Caco-2 (cell line): ENCODE measurements around the gene ZBTB47. TPM values are rescaled to one million over a fixed set of nuclear protein-coding genes. Genes with fewer than 3 reads are reported as not detected.

ENCODE experiments used
- BruUV-seq: library from RNA; stranded (reverse); fragments of 400-500 nt; replicated peaks from 2 replicates; lab custom pipeline; 2021; lab: Mats Ljungman, UMichigan
- CTCF ChIA-PET: fragments of 300-600 bp; sonication (Branson Sonifier 250); formaldehyde crosslinking; loops from one replicate; lab custom pipeline; 2022; ENCODE audit warnings: antibody characterized with exemption; lab: Charles Lee
- POLR2A ChIA-PET: fragments of 300-600 bp; sonication (Branson Sonifier 250); formaldehyde crosslinking; loops from one replicate; lab custom pipeline; 2022; ENCODE audit warnings: antibody characterized with exemption; lab: Charles Lee
- DNase-seq, 2 experiments: peaks; one replicate each; pipeline versions ENCODE4 v3.0.0 to v3.0.0-alpha.2; 2020 to 2022
- H3K27me3 ChIP-seq: replicated peaks from 2 replicates; pipeline ENCODE4 v1.6.0; 2011; ENCODE audit warnings: low read length; ENCODE audit not compliant: control insufficient read depth, insufficient read depth
- H3K36me3 ChIP-seq: 2 replicates; pipeline ENCODE4 v1.5.1; 2011; ENCODE audit warnings: low read length; ENCODE audit not compliant: control insufficient read depth, insufficient read depth
- H3K4me1 ChIP-seq: fragments of 250-450 bp; sonication (Bioruptor Pico); 2 replicates; pipeline ENCODE4 v1.5.1; 2020; ENCODE audit warnings: mild to moderate bottlenecking
- H3K4me3 ChIP-seq: 2 replicates; pipeline ENCODE4 v1.5.1; 2011; ENCODE audit warnings: low read depth, mild to moderate bottlenecking, control low read depth, low read length
- H3K9me3 ChIP-seq: fragments of 250-450 bp; sonication (Bioruptor Pico); 2 replicates; pipeline ENCODE4 v1.5.1; 2020; ENCODE audit warnings: mild to moderate bottlenecking, moderate library complexity
- H3K27ac Mint-ChIP-seq: one replicate; pipeline ENCODE4 v1.8.0; 2022; ENCODE audit warnings: mixed read lengths; ENCODE audit not compliant: unreplicated experiment
- H3K27me3 Mint-ChIP-seq: one replicate; pipeline ENCODE4 v1.8.0; 2022; ENCODE audit warnings: mixed read lengths; ENCODE audit not compliant: insufficient read depth, unreplicated experiment
- H3K36me3 Mint-ChIP-seq: one replicate; pipeline ENCODE4 v1.8.0; 2022; ENCODE audit warnings: mild to moderate bottlenecking, mixed read lengths; ENCODE audit not compliant: insufficient read depth, unreplicated experiment
- H3K4me1 Mint-ChIP-seq: one replicate; pipeline ENCODE4 v1.8.0; 2022; ENCODE audit warnings: low read depth, mixed read lengths; ENCODE audit not compliant: unreplicated experiment
- H3K4me3 Mint-ChIP-seq: one replicate; pipeline ENCODE4 v1.8.0; 2022; ENCODE audit warnings: mild to moderate bottlenecking, moderate library complexity, mixed read lengths; ENCODE audit not compliant: unreplicated experiment
- H3K9me3 Mint-ChIP-seq: one replicate; pipeline ENCODE4 v1.8.0; 2022; ENCODE audit warnings: mixed read lengths; ENCODE audit not compliant: unreplicated experiment
- CTCF ChIP-seq, 2 experiments: fragments of 200-600 bp in 1 of 2; IDR thresholded peaks; 1 replicate in 1 of 2; 2 replicates in 1 of 2; pipeline versions ENCODE4 v1.5.1 to v1.8.0; 2011 to 2022; ENCODE audit warnings: antibody characterized with exemption in 1 of 2, control low read depth in 1 of 2, inconsistent platforms in 1 of 2, low read depth in 1 of 2, low read length in 1 of 2, mild to moderate bottlenecking in 1 of 2, moderate library complexity in 1 of 2; ENCODE audit not compliant: insufficient read depth in 1 of 2, severe bottlenecking in 1 of 2, unreplicated experiment in 1 of 2
- intact Hi-C: fragments of 100-400 bp; cut with micrococcal nuclease; formaldehyde crosslinking; loops from one replicate; pipeline ENCODE4 v1.10.0; 2022; ENCODE audit not compliant: unreplicated experiment
- total RNA-seq: library from RNA; stranded (reverse); gene quantifications from 2 replicates; pipeline ENCODE4 v1.2.3, GENCODE V29; 2022

Gene ZBTB47
- total RNA-seq, 1 experiment from 2014 or later: 4.8 TPM

- peaks cover 7% of the 10 kb centered on the region for H3K27me3 Mint-ChIP-seq
- Histone ChIP-seq H3K36me3 (no peaks in the 10 kb centered on the region), H3K27me3 (no peaks in the 10 kb centered on the region; the same call in 1 of the 2 replicates), H3K4me3 (no peak overlapping the region), H3K4me1 (no peaks in the 10 kb centered on the region), H3K9me3 (no peaks in the 10 kb centered on the region)
- no peak overlapping the region for H3K4me3 Mint-ChIP-seq
- CTCF ChIA-PET: no interaction called here
- no peaks in the 10 kb centered on the region for H3K4me1 Mint-ChIP-seq
- no peaks in the 10 kb centered on the region for H3K36me3 Mint-ChIP-seq
- intact Hi-C loops: no loop called here
- POLR2A ChIA-PET: no interaction called here
- DNase-seq: no peak
- H3K9me3 Mint-ChIP-seq: no peaks in the 10 kb centered on the region
- BruUV-seq: no TSS peak
- no peak for TF ChIP-seq CTCF (IDR thresholded peaks at IDR 0.05; ENCODE audit: insufficient read depth in 1 of 2, low read depth in 1 of 2, low read length in 1 of 2, severe bottlenecking in 1 of 2, unreplicated experiment in 1 of 2)
- no peak overlapping the region for H3K27ac Mint-ChIP-seq
These were observed 38.5 kb downstream of the ZBTB47 start for GRCh38 chr3:42691816-42692666.

- H3K4me1 ChIP-seq: no peaks in the 10 kb centered on the region
- DNase-seq: no peak
- Mint-ChIP-seq H3K27me3 (peaks cover 7% of the 10 kb centered on the region), H3K4me3 (no peak overlapping the region), H3K27ac (no peak overlapping the region), H3K4me1 (no peaks in the 10 kb centered on the region), H3K9me3 (no peaks in the 10 kb centered on the region), H3K36me3 (no peaks in the 10 kb centered on the region)
- no peak for TF ChIP-seq CTCF (IDR thresholded peaks at IDR 0.05; ENCODE audit: insufficient read depth in 1 of 2, low read depth in 1 of 2, low read length in 1 of 2, severe bottlenecking in 1 of 2, unreplicated experiment in 1 of 2)
- ChIA-PET POLR2A (no interaction called here), CTCF (no interaction called here)
- no TSS peak for BruUV-seq
- H3K4me3 ChIP-seq: no peak overlapping the region
- intact Hi-C loops: no loop called here
- H3K9me3 ChIP-seq: no peaks in the 10 kb centered on the region
- H3K27me3 ChIP-seq: no peaks in the 10 kb centered on the region; the same call in 1 of the 2 replicates
- H3K36me3 ChIP-seq: no peaks in the 10 kb centered on the region
These were observed 39.4 kb downstream of the ZBTB47 start for GRCh38 chr3:42692667-42693529.

- Histone ChIP-seq H3K9me3 (no peaks in the 10 kb centered on the region), H3K27me3 (no peaks in the 10 kb centered on the region; the same call in 1 of the 2 replicates), H3K36me3 (no peaks in the 10 kb centered on the region), H3K4me1 (no peaks in the 10 kb centered on the region), H3K4me3 (no peak overlapping the region)
- no peak for DNase-seq
- intact Hi-C loops: no loop called here
- POLR2A ChIA-PET: no interaction called here
- Mint-ChIP-seq H3K4me3 (no peak overlapping the region), H3K9me3 (no peaks in the 10 kb centered on the region), H3K36me3 (no peaks in the 10 kb centered on the region), H3K27me3 (peaks cover 7% of the 10 kb centered on the region), H3K4me1 (no peaks in the 10 kb centered on the region), H3K27ac (no peak overlapping the region)
- no TSS peak for BruUV-seq
- CTCF ChIA-PET: no interaction called here
- no peak for TF ChIP-seq CTCF (IDR thresholded peaks at IDR 0.05; ENCODE audit: insufficient read depth in 1 of 2, low read depth in 1 of 2, low read length in 1 of 2, severe bottlenecking in 1 of 2, unreplicated experiment in 1 of 2)
These were observed 40.0 kb downstream of the ZBTB47 start for GRCh38 chr3:42693530-42693930.
